CD4-positive, alpha-beta T cell treated with Interleukin-4 for 1 hour (primary cell): Measurements from ENCODE around the gene KIF26A.

ENCODE experiments used
- DNase-seq, 2 donors: peaks; one replicate each; pipeline ENCODE4 v3.0.0-alpha.2; 2020 to 2022

The KIF26A gene

GRCh38 chr14:104101651-104102281, 36.6 kb upstream of the KIF26A start:
- no peak for DNase-seq

GRCh38 chr14:104102282-104102914, 36.0 kb upstream of the KIF26A start:
- no peak for DNase-seq

DNA sequence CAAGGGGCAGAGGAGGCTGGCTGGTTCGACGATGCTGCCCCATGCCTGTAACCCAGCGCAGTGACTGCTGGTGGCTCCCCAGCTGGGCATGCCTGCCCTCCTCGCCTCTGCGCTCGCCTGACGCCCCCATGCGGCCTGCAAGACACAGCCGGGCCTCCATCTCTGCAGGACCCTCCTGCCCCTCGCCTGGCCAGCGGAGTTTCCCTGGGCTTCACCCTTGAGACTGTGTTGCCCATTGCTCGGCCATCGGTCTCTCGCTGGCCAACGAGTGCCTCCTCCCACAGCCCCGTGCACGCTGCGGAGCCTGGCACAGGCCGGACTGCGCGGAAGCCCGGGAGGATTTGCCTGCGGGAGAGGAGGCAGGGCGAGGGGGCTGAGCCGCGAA, 35.3 kb upstream of the KIF26A start:
- DNase-seq = no peak

- no peak for DNase-seq
These were observed 34.8 kb upstream of the KIF26A start for GRCh38 chr14:104103446-104104075.

GRCh38 chr14:104104076-104104901, 34.1 kb upstream of the KIF26A start:
- DNase-seq = no peak

DNA sequence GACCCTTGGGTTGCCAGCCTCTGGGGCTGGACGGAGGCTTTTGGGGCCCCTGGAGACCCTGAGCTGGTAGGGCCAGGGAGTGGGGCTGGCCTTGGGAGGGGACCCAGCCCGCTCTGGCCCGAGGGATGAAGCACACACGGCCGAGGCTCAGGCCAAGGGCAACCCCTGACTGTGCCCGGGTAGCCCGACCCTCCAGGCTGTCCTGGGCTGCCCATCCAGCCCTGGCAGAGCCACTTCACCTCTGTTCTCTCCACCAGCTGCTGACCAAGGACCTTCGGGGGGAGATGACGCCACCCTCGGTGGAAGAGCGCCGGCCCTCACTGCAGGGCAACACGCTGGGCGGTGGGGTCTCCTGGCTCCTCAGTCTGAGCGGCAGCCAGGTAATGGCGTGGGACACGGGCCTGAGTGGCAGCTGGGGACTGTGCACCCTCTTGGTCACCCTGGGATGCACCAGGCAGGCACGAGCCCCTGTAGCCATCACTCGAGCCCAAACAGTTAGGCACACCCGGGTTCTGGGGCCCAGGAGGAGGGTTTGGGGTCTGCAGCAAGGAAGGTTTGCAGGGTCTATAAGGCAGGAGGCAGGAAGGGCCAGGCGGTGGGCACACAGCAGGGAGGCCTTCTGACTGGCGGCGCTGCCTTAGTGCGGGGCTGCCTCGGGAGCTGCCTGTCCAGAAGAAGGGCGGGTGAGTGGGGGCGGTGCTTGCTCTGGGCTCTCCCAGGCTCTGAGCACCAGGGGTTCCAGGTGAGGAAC, 33.1 kb upstream of the KIF26A start:
- no peak for DNase-seq

DNA sequence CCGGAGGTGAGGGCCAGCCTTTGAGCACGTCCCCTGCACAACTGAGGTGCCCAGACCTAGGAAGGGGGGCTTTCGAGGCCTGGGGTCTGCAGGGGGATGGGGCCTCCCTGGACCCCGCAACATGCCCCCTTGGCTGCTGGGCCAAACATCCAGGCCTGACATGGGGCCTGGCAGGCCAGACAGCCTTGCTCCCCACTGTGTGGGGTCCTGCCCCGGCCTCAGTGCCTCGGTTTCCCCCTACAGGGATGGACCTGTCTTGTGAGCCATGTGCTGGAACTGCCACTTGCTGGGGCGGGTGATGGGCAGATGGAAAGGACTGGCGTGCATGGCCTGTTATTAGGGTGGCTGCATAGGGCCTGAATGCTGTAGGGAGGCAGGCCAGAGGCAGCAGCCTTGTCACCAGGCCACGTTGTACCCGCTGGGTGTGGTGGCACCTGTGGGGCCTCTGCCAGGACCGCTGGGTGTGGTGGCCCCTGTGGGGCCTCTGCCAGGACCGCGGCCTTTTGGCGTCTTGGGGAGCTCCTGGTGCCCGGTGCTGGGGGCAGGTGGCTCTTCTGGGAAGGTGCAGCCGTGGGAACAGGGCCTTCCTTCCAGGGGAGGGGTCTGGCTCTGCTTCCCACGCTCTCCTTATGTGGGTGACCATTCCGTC, 32.4 kb upstream of the KIF26A start:
- DNase-seq = no peak

DNA sequence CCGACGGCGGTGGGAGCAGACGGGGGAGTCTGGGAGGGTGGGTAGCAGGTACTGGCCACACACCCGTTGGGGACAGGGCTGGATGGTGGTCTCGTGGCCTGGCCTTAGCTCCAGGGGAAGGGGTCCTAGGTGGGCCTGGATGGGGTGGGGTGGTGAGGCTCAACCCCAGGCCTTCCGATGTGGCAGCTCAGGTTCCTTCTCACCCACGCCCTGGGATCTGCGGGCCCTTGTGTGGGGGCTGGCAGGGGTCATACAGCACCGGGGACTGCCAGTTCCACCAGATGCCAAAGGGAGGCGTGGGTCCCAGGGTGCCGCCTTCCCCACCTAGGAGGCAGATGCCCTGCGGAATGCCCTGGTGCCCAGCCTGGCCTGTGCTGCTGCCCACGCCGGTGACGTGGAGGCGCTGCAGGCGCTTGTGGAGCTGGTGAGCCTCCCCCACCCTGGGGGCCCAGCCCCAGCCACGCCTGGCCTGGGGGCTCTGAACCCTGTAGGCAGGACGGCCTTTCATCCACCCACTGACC, 31.9 kb upstream of the KIF26A start:
- no peak for DNase-seq

DNA sequence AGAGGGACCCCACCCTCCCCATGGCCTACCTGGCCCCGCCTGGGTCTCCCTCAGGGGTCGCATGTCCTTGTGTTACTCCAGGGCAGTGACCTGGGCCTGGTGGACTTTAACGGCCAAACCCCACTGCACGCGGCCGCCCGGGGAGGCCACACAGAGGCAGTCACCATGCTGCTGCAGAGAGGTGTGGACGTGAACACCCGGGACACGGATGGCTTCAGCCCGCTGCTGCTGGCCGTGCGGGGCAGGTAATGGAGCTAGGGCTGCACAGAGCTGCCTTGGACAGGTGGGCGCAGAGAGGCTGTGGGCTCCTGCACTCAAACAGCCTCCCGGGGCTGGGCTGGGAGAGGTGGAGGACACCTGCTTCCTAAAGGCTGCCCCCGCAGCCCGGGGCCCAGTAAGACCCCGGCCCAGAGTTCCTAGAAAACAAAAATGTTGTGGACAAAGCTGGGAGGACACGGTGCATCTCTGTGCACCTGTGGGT, 31.2 kb upstream of the KIF26A start:
- no peak for DNase-seq

DNA sequence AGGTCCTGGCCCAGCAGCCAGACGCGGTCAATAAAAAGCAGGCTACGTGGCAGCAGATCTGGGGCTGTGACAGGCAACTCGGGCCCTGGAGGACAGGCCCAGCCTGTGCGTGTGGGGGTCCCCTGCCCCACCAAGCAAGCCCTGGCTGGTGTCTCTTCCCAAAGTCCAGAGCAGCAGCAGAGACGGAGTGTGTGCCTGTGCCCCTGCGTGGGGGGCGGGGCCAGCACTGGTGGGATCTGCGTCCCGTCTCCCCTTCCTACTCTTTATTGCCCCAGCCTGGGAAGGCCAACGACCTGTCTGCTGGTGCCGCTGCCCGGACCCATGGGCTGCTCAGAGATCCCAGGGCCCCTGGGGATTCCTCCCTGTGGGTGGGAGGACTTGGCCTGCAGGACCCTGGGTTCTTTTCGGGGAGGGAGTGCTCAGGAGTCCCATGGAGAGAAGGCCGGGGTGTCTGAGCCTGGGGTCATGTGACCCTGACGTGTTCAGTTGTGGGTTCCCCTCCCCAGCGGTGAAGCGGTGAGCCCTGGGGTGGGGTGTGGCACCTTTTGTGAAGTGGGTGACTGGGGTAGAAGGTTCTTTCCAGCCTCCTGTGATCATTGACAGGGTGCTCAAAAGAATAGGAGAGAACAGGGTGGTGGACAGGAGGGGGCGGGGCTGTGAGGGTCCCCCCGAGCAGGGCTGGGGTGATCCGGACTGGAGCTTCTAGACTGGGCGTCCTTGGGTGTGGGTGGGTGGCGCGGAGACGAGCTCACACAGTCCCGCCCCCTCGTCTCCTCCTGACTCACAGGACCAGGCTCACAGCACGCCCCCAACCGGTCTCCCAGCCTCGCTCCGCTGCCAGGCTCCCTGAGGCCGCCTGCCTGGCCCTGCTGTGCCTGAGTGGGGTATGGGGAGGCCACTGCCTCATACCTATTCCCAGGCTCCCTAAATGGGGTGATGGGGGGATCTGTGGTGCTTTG, 30.5 kb upstream of the KIF26A start:
- no peak for DNase-seq

DNA sequence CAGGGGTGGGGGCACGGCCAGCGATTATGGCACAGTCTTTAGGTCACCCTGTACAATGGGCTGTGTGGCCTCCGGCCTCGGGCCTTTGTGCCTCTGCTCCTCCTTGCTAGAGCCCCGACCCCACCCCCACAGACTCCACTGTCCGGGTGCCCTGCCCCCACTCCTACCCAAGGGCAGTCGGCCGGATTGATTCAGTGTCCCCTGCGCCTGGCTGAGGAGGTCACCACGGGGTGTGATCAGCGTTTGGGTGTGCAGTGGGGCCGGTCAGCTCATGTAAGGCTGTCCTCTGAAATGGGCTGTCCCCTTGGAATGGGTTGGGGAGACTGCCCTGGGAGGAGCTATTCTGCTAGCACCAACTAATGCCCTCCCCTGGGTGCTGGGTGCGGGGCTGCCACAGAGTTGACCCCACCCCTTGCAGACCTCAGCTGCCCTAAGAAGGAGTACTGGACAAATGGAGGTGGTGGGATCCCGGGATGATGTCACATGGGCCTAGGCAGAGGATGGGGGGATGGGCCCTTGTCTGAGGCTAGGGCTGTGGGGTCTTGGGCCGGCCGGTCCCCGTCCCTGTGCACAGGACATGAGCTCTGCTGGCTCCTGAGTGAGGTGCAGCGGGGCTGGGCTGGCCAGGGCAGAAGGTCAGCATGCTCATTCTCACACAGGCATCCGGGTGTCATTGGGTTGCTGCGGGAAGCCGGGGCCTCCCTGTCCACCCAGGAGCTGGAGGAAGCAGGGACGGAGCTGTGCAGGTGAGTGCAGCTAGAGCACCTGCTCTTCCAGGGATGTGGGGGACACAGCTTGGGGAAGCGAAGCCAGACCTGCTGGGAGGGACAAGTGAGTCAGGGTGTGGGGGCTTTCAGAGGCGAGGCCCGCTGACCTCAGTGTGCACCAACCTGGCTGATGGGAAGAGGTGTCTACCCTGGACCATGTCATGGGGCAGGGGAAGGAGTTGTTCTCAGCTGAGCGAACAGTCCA, 29.5 kb upstream of the KIF26A start:
- DNase-seq = no peak

DNA sequence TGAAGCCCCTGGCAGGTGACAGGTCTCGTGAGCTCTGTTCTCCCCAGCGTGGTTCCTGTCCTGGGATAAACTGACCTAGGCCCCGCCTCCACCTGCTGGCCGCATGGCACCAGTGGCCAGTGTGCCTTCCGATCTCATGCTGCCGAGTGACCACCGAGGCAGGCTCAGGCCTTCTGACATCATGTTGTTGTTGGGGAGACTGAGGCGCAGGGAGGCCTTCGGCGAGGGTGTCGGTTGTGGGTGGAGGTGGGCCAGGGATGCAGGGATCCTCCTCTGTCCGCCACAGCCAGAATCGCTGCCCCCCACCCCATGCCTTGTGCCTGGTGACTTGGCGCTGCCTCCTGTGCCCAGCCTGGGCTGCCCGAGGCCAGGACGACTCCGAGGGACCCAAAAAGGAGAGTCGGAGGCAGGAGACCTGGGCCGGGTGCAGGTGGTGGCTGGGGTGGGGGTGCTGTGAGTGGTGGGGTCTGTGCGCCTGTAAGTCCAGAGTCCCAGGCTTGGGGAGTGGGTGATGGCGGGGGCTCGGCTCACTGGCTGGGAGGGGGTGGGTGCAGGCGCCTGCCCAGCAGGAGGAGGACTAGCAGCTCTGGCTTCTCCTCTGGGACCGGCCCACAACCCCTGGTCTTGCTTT, 28.5 kb upstream of the KIF26A start:
- DNase-seq = no peak

DNA sequence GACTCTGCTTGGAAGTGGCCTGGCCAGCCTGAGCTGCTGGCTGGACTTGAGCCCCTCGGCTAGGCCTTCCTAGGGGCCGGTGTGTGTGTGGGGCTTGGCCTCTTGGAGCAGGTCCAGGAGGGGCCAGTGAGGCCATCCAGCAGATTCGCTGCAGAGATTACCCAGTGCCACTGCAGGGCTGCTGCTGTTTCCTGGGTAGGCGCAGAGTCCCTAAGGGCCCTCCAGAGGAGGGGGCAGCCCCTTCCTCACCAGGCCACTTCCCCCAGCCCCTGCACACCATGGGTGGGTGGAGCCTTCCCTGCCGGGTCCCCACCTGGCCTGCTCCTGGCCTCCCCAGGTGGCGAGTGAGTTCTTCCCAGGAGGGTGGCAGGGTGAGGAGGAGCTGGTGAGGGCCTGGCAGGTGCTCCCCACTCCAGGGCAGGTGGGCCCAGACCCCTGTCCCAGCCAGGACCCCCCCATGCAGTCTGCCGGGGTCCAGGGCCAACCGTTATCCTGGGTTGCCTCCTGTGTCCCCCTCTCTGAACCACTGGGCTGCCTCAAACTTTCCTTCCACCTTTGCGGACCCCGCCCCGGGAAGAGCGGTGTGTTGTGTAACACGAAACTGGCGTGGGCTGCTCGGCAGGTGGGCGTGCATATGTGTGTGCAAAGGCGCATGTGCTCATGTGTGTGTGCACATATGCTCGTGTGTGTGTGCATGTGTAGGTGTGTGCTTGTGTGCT, 27.7 kb upstream of the KIF26A start:
- no peak for DNase-seq

- DNase-seq = no peak
These were observed 26.9 kb upstream of the KIF26A start for GRCh38 chr14:104111301-104112112.

DNA sequence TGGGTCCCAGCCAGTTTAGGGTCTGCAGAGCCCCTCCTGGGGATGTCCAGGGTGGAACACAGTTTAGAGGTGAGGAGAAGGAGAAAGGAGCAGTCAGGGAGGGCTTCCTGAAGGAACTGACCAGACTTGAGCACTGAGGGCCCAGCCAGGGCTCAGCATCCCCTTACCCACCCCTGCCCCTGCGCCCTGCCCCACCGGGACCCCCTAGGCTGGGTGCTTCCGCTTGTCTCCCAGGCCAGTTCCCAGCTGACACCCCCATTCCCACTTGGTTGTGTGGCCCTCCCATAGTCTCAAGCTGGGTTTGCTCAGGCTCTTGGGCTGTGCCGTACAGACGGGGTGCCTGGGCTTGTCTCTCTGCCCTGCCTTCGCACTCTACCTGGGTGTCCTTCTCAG, 26.3 kb upstream of the KIF26A start:
- no peak for DNase-seq

DNA sequence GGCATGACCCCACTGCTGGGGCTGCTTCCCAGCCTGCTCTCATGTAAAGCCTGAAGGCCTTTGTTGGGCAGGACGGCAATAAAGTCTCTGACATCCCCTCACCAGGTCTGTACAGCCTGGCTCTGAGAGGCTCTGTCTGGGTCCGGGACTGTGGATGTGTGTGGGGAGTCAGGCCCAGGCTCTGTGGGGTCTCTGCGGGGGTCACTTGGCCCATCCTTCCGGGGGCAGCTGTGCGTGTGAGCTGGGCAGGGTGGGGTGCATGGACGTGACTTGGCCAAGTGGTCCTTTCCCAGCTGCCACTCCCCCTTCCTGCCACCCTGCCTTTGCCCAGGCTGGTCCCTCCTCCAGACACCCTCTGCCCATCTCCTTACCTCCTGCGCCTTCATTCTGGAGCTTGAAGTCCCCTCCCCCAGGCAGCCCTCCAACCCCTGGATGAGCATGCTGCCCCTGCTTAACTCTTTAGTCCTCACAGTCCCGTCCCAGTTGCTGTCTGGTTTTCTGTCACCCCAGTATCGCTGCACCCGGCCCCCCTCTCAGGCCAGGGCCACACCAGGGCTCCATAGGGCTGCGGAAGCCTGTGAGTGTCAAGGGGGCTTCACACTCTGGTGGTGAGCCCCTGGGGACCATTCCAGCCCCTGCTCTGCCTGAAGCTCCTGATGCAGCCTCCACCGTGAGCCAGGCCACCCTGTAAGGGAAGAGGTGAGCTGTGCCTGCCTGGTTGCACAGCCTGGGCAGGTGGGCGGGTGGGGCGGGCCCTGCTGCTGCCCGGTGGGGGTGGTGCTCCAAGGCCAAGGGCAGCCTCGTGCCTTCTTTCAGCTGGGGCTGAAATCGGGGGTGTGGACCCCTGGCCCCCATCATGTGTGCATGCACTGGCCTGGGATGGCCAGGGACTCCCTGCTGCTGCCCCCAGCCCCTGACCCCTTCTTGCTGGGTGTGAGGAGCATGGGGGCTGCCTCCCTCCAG, 25.5 kb upstream of the KIF26A start:
- DNase-seq = no peak
